Activated CD8-positive, alpha-beta memory T cell treated with anti-CD3 and anti-CD28 coated beads for 1 hour (primary cell): Measurements from ENCODE around the gene MKLN1.
"Not testable (repeated sequence)": the region's sequence is repeated elsewhere in the genome, so short reads cannot be mapped to it uniquely, and the experiment has no call there.

Experiments used
- DNase-seq, 2 donors: peaks; one replicate each; pipeline ENCODE4 v3.0.0-alpha.2; 2020; ENCODE audit warnings: low read depth in 1 of 2; ENCODE audit errors: extremely low read depth in 1 of 2

The MKLN1 gene

GRCh38 chr7:131327626-131328376 lies at the start of gene MKLN1:
Gene MKLN1 (plus strand): TSS chr7:131327876. CDS start chr7:131327900, 24 bp downstream.
- peak; percentile 72 to 86 for DNase-seq

- DNase-seq = no peak
Observed at GRCh38 chr7:131279044-131279443, 48.6 kb upstream of the MKLN1 start.

GRCh38 chr7:131281266-131282048 lies 46.2 kb upstream of the MKLN1 start:
- DNase-seq = no peak

- no peak for DNase-seq
Observed at GRCh38 chr7:131284702-131285419, 42.8 kb upstream of the MKLN1 start.

- no peak for DNase-seq
Observed at GRCh38 chr7:131285556-131285955, 42.1 kb upstream of the MKLN1 start.

- no peak for DNase-seq
Observed at GRCh38 chr7:131288450-131288849, 39.2 kb upstream of the MKLN1 start.

GRCh38 chr7:131289051-131289450 lies 38.6 kb upstream of the MKLN1 start:
- DNase-seq = no peak

GRCh38 chr7:131292141-131292905 lies 35.4 kb upstream of the MKLN1 start:
- DNase-seq = no peak

GRCh38 chr7:131293018-131293417 lies 34.7 kb upstream of the MKLN1 start:
- DNase-seq = no peak

GRCh38 chr7:131294553-131294952 lies 33.1 kb upstream of the MKLN1 start:
- no peak for DNase-seq

- no peak for DNase-seq
Observed at GRCh38 chr7:131298608-131298992, 29.1 kb upstream of the MKLN1 start.

- no peak for DNase-seq
Observed at GRCh38 chr7:131299074-131299473, 28.6 kb upstream of the MKLN1 start.

- no peak for DNase-seq
Observed at GRCh38 chr7:131300078-131300477, 27.6 kb upstream of the MKLN1 start.

GRCh38 chr7:131300572-131301466 lies 26.9 kb upstream of the MKLN1 start:
- no peak for DNase-seq

- DNase-seq = no peak
Observed at GRCh38 chr7:131302446-131302845, 25.2 kb upstream of the MKLN1 start.

GRCh38 chr7:131302876-131303707 lies 24.6 kb upstream of the MKLN1 start:
- peak in 1 of 2 donors; percentile 9 for DNase-seq

GRCh38 chr7:131305152-131305551 lies 22.5 kb upstream of the MKLN1 start:
- DNase-seq = no peak

GRCh38 chr7:131306041-131306440 lies 21.6 kb upstream of the MKLN1 start:
- DNase-seq = not testable (repeated sequence)

GRCh38 chr7:131306777-131307176 lies 20.9 kb upstream of the MKLN1 start:
- no peak for DNase-seq
